Muscle layer of duodenum (tissue), 2 donors: Measurements from ENCODE around the gene PRRX1.

Source experiments
- H3K27ac ChIP-seq: one replicate; pipeline ENCODE4 v1.7.0; 2013; ENCODE audit warnings: mild to moderate bottlenecking, low read length
- H3K27me3 ChIP-seq: one replicate; pipeline ENCODE4 v1.7.0; 2013; ENCODE audit warnings: low read depth, mild to moderate bottlenecking, control low read depth, low read length
- H3K36me3 ChIP-seq, 2 donors: one replicate each; pipeline ENCODE4 v1.7.0; 2013; ENCODE audit warnings: low read length in 2 of 2, control low read depth in 1 of 2, mild to moderate bottlenecking in 1 of 2; ENCODE audit not compliant: insufficient read depth in 2 of 2, control insufficient read depth in 1 of 2
- H3K4me1 ChIP-seq, 2 donors: one replicate each; pipeline ENCODE4 v1.7.0; 2013; ENCODE audit warnings: low read length in 2 of 2, mild to moderate bottlenecking in 2 of 2, control low read depth in 1 of 2, moderate library complexity in 1 of 2; ENCODE audit not compliant: insufficient read depth in 2 of 2, control insufficient read depth in 1 of 2
- H3K4me3 ChIP-seq, 2 donors: one replicate each; pipeline ENCODE4 v1.7.0; 2013; ENCODE audit warnings: low read length in 2 of 2, low read depth in 1 of 2, mild to moderate bottlenecking in 1 of 2
- H3K9me3 ChIP-seq, 2 donors: one replicate each; pipeline ENCODE4 v1.7.0; 2013; ENCODE audit warnings: low read length in 2 of 2, control low read depth in 1 of 2, mild to moderate bottlenecking in 1 of 2; ENCODE audit not compliant: control insufficient read depth in 1 of 2
- donor health status: healthy.

Gene PRRX1

DNA sequence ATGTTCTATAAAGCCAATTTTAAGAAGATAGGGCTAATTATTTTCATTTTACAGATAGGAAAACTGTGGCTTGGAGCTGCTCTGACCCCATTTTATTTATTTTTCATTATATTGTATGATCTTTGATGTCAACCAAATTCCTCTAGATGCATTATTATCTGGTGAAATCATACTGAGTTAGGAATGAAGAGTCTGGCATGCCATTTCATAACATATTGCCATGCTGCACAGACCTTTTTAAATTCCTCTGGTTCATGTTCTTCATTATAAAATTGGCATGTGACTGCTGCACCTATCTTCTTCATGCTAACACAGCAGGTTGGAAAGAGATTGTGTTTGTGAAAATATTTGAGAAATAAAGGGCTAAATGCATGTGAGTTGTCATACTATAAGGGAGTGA, 12.7 kb downstream of the PRRX1 start:
- no peaks in the 10 kb centered on the region for H3K4me1 ChIP-seq
- no peaks in the 10 kb centered on the region for H3K36me3 ChIP-seq
- H3K27ac ChIP-seq = no peak overlapping the region
- H3K9me3 ChIP-seq = no peaks in the 10 kb centered on the region
- no peak overlapping the region for H3K4me3 ChIP-seq
- peaks cover 7% of the 10 kb centered on the region for H3K27me3 ChIP-seq

DNA sequence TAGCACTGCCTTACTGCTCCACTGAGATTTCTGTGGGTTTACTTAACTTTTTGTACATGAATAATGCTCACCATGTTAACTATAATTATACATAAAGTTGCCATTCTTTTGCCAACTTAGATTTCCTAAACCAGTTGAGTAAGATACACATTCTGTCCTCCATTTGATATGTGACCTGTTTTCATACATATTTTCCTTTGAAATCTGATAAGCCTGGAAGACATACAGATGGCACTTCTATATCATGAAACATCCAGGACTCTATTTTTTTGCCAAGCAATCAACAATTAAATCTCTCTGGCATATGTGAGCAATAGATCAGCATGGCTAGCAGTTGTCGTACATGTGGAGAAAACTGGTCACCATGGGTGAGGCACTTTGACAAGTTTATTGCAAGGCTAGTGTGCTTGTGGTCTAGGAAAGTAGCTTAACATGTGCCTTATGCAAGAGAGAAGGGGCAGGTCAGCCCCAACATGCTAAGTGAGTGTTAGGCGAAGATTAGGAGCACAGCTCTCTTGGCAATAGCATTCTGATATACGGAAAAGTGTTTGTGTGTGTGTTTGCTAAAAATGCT, 14.2 kb downstream of the PRRX1 start:
- no peak overlapping the region for H3K4me3 ChIP-seq
- H3K36me3 ChIP-seq = no peaks in the 10 kb centered on the region
- no peaks in the 10 kb centered on the region for H3K4me1 ChIP-seq
- no peaks in the 10 kb centered on the region for H3K27me3 ChIP-seq
- H3K27ac ChIP-seq = no peak overlapping the region
- no peaks in the 10 kb centered on the region for H3K9me3 ChIP-seq

DNA sequence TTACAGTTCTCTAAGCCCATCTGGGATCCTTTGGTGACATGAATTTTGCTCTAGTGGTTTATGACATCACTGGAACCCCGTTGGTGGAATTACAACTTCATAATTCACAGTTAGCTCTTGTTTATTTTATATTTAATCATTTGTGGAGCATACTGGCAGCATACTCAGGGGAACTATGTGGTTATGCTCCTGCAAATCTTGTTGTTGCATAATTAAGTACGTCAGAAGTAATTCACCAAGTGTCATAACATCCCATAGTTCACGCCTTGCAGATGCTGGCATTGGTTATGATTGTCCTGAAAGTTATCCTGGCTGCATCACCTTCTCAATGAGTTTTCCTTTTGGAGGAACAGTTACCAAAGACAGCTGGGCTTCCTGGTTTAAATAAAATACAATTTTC, 16.5 kb downstream of the PRRX1 start:
- H3K4me3 ChIP-seq = no peak overlapping the region
- no peak overlapping the region for H3K27ac ChIP-seq
- no peaks in the 10 kb centered on the region for H3K27me3 ChIP-seq
- H3K36me3 ChIP-seq = no peaks in the 10 kb centered on the region
- H3K4me1 ChIP-seq = no peaks in the 10 kb centered on the region
- no peaks in the 10 kb centered on the region for H3K9me3 ChIP-seq

DNA sequence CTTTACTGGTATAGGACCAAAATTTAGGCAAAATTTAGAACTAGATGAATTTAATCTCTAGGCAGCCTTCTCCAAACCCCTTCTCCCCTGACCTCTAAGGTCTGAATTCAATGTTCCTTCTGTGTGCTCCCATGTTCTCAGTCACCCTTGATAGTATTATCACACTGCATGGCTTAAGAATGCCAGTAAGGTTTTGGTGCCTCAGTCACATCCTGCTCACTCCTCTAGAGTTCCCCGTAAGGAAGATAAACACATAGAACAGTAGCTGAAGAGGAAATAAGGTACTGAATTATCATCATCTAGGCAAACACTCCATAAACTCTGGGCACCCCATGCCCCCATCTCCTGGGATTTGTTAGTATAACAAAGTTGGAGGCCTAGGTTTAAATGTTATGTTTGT, 18.2 kb downstream of the PRRX1 start:
- Histone ChIP-seq H3K27me3 (no peaks in the 10 kb centered on the region), H3K9me3 (no peaks in the 10 kb centered on the region), H3K4me3 (no peak overlapping the region), H3K4me1 (no peaks in the 10 kb centered on the region), H3K27ac (no peak overlapping the region), H3K36me3 (no peaks in the 10 kb centered on the region)

DNA sequence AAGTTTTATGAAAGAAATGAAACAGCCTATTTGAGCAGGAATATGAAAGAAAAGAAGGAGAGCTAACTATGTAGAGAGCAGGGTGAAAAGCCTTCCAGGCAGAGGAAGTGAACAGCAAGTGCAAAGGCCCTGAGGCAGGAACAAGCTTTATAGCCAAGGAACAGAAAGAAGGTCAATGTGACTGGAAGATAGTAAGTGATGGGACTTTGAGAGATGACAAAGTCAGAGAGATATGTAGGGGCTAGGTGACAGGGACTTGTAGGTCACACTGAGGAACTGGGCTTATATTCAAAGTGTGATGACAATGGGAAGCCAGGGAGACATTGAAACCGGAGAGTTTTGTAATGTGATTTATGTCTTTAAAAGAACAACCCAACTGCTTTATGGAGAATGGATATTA, 18.9 kb downstream of the PRRX1 start:
- no peaks in the 10 kb centered on the region for H3K36me3 ChIP-seq
- no peak overlapping the region for H3K4me3 ChIP-seq
- H3K9me3 ChIP-seq = no peaks in the 10 kb centered on the region
- no peak overlapping the region for H3K27ac ChIP-seq
- H3K27me3 ChIP-seq = no peaks in the 10 kb centered on the region
- H3K4me1 ChIP-seq = no peaks in the 10 kb centered on the region

DNA sequence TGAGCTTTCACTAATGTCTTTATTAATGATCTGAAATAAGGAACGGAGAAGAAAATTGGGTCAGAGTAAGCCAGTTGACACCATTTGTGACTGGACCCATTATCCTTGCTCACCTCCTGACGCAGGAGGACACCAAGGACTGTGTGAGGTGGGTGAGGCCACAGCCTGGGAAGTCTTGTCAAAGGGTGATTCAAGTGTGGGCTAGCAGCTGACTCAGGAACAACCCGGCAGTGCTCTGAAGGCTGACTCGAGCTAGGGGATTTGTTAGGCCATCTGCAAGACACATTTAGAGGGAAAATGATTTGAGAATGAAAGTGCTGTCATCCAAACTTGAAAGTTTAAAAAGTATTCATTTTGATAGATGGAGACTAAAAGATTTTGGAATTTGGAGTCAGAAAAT, 21.2 kb downstream of the PRRX1 start:
- H3K9me3 ChIP-seq = no peaks in the 10 kb centered on the region
- no peak overlapping the region for H3K27ac ChIP-seq
- H3K36me3 ChIP-seq = no peaks in the 10 kb centered on the region
- H3K27me3 ChIP-seq = no peaks in the 10 kb centered on the region
- H3K4me1 ChIP-seq = peaks cover 0 to 4% of the 10 kb centered on the region in 2 donors
- H3K4me3 ChIP-seq = no peak overlapping the region

DNA sequence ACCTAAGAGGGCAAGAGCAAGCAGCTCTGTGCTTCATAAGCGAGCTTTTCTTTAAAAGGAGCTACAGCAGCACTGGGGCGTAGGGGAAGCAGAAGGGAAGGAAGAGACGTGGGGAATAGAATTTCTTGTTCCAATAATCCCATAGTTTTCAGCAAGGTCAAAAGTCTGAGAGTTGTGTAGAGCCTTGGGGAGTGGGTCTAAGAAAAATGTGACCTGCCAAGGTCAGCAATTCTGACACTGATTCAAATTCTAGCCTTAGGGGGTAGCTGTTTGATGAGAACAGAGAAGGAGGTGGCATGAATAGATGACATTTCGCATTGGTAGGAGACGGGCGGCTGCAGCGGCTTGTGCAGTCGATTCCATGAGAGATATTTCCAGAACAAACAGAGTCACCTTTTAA, 22.4 kb downstream of the PRRX1 start:
- Histone ChIP-seq H3K4me1 (peaks cover 0 to 4% of the 10 kb centered on the region in 2 donors), H3K4me3 (no peak overlapping the region), H3K36me3 (no peaks in the 10 kb centered on the region), H3K27me3 (no peaks in the 10 kb centered on the region), H3K27ac (no peak overlapping the region), H3K9me3 (no peaks in the 10 kb centered on the region)

DNA sequence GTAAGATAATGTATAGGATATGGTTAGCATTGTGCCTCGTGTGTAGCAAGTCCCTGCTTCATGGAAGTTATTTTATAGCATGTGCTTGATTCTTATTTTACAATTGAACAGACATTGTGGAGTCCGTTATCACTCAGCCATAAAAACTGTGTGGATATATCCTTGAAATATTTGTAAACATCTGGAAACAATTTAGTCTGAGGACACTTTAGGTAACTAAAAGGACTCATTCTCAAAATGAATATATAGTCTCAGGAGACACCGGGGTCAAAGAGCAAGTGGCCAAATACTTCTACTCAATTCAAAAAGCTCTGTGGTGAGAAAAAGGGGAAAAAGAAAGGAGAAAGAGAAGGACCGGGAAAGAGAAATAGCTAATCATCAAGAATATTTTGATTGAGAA, 23.7 kb downstream of the PRRX1 start:
- Histone ChIP-seq H3K27ac (no peak overlapping the region), H3K27me3 (no peaks in the 10 kb centered on the region), H3K4me3 (no peak overlapping the region), H3K36me3 (no peaks in the 10 kb centered on the region), H3K4me1 (peaks cover 0 to 4% of the 10 kb centered on the region in 2 donors), H3K9me3 (no peaks in the 10 kb centered on the region)

DNA sequence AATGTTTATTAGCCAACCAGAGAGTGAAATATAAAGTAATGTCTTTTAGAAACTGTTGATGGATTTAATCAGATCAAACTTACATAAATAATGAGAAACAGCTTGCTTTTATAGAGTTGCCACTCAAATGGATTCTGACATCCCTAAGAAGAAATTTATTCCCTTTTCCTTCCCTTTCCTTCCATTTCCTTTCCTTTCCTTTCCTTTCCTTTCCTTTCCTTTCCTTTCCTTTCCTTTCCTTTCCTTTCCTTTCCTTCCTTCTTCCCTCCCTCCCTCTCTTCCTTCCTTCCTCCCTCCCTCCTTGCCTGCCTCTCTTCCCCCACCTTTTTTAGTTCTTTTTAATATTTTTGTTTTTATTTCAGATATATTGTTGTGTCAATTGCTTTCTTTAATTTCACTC, 27.3 kb downstream of the PRRX1 start:
- H3K4me1 ChIP-seq = peaks cover 0 to 4% of the 10 kb centered on the region in 2 donors
- H3K27ac ChIP-seq = no peak overlapping the region
- H3K9me3 ChIP-seq = no peaks in the 10 kb centered on the region
- H3K36me3 ChIP-seq = no peaks in the 10 kb centered on the region
- H3K27me3 ChIP-seq = no peaks in the 10 kb centered on the region
- no peak overlapping the region for H3K4me3 ChIP-seq

DNA sequence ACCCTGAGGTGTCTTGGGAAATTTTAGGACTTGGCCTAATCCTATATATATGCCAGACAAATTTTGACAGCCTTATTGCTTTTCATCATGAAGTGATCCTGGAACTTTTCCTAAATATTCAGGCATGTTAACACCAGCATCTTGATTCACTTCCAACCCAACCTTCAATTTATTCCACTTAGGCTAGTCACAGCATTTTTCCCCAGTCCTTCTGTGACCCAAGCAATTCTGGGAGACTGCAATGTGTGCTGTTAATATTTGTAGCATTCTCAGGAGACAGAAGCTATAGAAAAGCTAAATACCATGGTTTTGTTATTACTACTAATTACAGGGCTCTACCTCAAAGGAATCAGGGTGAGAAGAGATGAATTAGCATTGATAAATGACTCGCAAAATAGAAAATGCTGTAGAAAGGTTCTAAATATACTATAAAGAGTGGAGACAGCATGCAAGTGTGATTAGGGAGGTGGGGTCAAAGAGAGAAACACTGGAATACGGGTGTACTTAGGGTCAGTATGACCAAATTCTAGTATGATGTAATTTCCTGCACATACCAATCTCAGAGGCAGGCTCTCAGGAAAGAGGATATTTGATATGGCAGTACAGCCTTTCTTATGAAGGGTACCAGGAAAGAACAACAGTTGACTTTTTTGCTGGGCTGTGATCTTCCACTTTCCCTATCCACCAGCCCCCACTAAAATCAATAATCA, 29.1 kb downstream of the PRRX1 start:
- no peak overlapping the region for H3K27ac ChIP-seq
- H3K27me3 ChIP-seq = no peaks in the 10 kb centered on the region
- peaks cover 0 to 4% of the 10 kb centered on the region in 2 donors for H3K4me1 ChIP-seq
- no peak overlapping the region for H3K4me3 ChIP-seq
- H3K36me3 ChIP-seq = no peaks in the 10 kb centered on the region
- no peaks in the 10 kb centered on the region for H3K9me3 ChIP-seq

DNA sequence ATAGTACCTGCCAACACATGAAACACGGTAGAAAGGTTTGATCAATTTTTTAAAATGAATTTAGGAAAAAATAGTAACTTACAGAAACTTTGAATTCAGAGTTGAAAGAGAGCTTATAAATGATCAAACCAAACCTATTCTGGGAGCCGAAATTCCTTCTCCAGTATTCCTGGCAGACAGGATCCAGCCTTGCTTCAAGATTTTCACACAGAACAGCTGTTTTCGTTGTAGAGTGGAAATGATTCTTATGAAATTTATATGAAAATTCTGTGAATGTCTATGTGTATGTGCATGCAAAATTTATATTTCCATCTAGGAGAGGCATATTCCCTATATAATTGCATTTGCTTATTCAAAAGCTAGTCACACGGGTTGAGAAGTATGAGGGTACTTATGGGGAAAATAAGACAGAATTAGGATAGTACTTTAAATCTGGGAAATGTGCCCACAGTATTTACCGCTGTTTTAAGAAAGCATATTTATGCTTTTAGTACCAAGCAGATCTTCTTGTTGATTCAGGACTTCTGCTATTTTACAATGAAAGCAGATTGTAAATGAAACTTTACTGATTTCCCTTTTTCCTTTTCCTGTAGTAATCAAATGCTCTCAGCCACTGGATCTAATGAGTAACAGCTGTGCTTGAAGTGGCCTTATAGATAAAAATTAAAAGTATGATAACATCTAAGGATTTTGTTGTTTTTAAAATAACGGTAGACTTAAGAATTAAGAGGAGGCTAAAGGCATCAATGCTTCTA, 30.4 kb downstream of the PRRX1 start:
- Histone ChIP-seq H3K4me1 (peaks cover 0 to 3% of the 10 kb centered on the region in 2 donors), H3K4me3 (no peak overlapping the region), H3K27ac (no peak overlapping the region), H3K27me3 (no peaks in the 10 kb centered on the region), H3K9me3 (no peaks in the 10 kb centered on the region), H3K36me3 (no peaks in the 10 kb centered on the region)
